NCI-H446 (cell line): ENCODE data around the gene U2AF1.
"Not testable (repeated sequence)": the region's sequence is repeated elsewhere in the genome, so short reads cannot be mapped to it uniquely, and the experiment has no call there.

Experiments used
- DNase-seq, 2 experiments: peaks; one replicate each; lab custom pipeline; 2025; lab: John Stamatoyannopoulos, UW

The U2AF1 gene

DNA sequence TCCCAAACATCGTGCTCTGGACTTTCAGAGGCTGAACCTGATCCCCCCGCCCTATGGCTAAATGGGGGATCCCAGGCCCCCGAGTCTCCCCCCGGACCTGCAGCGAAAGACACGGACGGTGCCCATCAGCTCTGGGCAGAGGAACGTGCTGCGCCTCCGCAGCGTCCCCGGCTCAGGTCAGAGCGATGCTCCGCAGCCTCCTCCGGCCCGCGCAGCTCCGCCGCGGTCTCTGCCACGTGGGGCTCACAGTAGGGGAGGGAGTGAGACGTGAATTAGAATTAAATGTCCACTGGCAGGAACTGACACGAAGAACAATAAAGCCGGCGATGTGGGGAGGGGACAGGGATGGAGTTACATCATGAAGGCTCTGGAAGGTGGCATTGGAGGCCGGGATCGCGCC is 30.7 kb downstream of the U2AF1 start:
- not testable (repeated sequence) for DNase-seq

DNA sequence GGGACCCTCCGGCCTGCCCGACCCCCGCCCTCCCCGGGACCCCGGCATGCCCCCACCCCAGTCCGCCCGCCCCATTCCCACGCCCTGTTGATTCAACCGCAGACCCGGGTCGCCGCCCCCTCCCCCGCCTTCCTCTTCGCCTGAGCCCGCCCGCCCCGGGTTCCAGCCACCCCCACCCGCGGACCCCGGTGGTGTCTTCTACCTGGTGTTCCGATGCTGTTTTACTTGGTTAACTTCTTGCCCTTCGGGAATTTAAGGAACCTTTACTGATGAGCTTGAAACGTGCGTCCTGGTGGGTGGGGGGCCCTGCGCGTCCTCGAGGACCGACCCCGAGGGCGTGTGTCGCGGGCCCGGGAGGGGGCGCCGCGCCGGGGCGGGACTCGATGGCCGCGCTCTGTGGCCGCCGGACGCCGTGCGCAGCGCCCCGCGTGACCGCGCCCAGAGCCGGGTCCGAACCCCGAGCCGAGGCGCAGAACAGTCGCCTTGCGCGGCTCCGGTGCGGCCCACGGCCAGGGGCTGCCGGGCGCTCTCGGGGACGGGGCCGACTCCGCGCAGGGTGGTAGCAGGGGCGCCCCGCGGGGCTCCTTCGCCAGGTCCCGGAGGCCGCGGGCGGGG is 31.2 kb downstream of the U2AF1 start:
- not testable (repeated sequence) for DNase-seq

DNA sequence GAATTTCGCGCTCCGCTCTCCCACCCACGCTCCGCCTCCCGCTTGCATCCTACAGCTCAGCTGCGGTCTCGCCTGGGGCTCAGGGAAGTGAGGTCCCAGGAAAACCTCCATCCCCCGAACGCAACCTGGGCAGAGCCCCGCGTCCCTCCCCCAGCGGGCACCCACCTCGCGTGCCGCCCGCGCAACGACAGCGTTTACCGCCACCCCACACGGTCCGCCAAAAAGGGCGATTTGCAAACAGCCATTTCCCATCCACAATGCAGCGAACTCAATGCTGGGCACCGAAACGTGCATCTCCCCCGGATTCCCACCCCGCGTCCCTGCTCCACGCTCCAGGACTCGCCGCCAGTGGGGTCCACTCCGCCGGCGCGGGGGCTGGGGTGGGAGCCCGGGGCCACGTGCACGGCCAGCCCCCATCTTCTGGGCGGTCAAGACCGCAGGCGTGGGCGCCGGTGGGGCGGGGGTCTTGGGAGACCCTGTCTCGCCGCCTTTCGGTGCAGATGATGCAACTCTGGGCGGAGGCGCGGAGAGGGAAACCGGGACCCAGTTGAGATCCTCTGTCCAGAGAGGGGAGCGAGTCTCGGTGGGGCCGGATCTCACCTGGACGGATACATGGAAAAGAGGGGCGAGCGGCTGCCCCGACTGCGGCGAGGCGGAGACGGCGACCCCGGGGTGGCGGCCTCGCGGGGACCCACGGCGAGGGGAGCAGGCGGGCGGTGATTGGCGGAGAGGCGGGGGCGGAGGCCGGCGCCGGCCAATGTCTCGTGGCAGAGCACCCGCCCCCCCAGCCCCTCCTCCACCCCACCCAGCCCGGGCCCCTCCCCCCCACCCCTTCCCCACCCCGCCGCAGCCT is 32.0 kb downstream of the U2AF1 start, which contains the start of gene CBS:
CBS (minus strand) TSS at position 666 of the 853 bp plus-strand sequence. CDS start 3,642 bp downstream, outside the sequence.
- DNase-seq = not testable (repeated sequence)

DNA sequence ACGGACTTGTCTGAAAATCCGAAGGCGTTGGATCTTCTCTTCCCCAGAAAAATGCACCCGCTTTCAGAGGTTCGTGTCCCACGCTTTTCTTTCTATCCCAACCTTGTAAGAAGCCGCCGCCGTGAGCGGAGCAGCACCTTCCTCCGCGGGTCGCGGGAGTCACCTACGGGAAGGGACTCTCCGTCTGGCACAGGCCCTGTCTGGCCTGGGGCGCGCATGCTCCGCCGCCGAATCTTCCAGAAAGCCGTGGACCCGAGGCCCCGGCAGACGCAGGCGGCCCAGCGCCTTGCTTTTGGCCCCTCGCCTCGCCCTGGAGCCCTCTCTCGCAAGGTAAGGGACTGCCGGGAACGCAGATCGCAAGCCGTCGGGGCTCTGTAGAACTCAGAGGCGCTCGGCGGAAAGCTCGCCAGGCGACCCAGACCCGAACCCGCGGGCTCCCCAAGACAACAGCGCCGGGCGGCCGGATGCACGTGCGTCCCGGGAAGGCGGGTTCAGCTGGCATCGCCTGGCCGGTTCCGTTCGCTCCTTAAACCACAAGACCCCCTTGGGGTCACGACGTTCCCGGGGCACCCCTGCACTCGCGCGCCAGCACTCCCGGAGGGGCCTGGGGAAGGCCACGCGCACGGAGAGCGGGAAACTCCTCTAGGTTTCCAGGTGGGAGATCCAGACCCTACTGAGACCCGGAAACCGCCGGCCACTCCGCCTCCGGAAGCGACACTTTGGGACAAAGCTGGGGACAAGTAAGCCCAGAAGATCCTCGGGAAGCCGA is 32.8 kb downstream of the U2AF1 start:
- not testable (repeated sequence) for DNase-seq

DNA sequence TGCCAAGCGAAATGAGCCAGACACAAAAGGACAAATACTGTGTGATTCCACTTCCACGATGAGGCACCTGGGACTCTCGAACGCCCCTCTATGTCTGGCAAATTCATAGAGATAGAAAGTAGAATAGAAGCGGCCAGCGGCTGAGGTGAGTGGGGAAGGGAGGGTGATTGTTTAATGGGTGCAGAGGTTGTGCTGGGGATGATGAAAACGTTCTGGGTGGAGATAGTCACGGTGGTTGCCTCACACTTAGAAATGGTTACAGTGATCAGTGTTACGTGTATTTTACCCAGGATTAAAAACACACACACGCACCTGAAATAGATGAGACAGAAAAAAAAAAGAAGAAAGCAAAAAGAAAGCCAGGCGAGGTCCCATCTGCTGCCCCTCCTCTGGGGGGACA is 34.6 kb downstream of the U2AF1 start:
- not testable (repeated sequence) for DNase-seq

DNA sequence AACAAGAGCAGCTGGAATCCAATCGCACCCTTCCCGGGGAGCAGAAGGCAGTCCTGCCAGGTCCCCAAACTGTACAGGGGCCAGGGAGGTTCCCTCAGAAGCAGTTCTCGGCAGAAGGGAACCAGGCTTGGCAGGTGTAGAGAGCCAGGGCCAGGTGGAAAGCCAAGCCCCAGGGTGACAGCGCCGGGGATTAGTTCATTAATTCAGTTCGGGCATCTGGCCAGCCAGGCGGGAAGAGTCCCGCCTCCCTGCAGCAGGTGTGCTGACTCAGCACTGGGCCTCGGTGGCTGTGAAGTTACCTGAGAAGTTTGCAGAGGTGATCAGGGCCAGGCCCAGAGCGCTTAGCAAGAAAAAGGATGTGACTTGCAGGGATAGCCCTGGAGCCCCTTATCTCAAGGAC is 37.7 kb downstream of the U2AF1 start:
- DNase-seq = not testable (repeated sequence)

DNA sequence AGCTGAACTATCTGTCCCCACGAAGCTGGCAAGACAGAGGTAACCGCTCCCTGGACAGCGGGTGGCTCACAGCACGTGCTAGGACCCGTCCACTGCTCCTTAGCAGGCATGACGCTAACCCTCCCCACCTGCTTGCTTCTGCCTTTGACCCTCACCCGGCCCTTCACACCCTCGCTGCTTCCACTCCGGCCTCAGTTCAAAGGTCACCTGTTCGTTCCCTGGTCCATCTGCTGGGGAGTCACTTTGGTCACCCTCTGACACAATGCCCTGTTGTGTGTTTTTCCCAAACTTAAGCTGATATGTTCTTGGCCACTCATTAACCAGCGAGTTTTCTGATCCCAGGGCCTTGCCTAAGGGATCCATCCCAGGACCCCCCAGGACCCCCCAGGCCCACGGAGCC is 39.3 kb downstream of the U2AF1 start:
- DNase-seq = not testable (repeated sequence)

DNA sequence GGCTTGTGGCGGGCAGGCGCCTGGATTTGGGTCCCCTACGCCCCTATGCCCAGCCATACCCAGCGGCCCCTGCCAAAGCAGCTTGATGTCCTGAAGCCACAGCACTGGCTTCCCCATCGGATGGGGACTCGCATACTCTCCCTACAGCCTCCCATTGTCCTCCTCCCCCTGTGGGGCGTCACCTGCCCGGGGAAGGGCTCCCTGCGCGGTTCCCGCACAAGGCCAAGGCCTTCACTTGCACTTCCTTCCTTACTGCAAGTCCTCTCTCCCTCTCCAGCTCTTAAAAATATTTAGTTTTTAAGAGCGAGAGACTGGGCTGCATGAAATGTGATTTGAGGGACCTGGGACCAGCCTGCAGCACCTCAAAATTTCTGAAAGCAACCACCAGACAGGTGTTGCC is 40.7 kb downstream of the U2AF1 start:
- DNase-seq = not testable (repeated sequence)

DNA sequence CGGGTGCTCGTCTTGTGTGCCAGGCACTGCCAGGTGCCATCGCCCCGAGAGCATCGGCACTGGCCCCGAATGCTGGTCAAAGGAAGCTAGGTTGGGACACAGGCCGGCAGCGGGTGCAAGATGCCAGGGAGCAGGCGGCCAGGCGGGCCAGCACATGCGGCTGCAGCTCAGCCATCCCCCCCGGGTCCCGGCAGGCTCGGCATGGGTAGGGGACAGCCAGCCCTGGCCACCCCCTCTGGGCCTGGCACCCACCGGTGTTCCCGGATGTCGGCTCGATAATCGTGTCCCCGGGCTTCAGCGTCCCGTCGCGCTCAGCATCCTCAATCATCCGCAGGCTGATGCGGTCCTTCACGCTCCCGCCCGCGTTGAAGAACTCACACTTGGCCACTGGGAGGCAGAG is 41.4 kb downstream of the U2AF1 start:
- not testable (repeated sequence) for DNase-seq

DNA sequence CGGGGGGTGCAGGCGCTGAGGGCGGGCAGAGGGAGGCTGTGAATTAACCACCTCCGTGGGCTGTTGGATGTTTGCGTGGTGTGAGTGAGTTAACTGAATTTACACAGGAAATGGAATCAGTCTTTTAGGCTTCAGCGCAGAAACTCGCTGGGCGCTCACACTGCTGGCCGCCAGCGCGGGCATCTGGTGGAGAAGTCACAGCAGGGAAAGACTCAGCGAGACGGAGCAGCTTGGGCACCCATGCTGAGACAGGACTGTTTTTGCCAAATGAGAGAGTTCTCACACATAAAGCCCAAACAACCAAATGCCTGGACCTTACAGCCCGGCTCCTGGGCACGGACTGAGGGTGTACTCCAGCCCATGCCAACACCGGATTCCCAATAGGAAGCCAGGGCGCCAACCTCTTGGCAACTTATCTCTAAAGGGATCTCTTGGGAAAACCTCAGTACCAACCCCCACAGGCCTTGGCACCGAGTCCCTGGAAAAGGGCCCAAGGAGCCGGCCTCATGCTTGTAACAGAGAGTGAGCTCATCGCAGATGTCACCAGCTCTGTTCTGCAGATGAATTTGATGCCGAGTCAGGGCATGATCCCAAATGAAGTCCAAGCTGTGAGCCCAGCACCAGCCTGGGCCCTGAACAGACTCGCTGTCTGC is 43.0 kb downstream of the U2AF1 start:
- DNase-seq = not testable (repeated sequence)

DNA sequence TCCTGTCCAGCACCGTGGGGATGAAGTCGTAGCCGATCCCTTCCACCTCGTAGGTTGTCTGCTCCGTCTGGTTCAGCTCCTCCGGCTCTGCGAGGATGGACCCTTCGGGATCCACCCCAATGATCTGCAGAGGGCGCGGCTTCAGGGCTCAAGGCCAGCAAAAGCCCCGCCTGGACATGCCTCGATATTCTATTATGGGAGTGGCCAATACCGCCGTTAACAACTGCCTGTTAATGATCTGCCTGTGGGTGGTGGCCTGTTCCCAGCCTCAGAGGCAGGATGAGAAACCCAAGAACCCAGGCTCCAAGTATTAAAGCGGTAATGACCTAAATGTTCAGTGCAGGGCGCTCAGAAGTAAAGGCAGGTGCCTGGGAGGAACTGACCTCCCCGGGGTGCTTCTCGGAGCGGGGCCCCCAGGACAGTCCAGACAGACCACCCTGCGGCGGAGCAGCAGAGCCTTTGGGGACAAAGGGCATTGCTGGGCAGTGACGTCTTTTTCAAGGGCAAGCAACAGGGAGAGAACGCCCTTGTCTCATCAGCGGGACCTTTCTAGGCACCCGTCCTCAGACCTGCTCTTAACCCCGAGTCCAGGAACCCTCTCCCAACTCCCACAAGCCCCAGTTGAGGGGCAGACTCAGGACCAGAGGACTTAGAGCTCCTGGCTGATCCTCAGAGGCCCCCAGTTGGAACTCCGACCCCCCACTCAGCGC is 44.3 kb downstream of the U2AF1 start:
- not testable (repeated sequence) for DNase-seq

DNA sequence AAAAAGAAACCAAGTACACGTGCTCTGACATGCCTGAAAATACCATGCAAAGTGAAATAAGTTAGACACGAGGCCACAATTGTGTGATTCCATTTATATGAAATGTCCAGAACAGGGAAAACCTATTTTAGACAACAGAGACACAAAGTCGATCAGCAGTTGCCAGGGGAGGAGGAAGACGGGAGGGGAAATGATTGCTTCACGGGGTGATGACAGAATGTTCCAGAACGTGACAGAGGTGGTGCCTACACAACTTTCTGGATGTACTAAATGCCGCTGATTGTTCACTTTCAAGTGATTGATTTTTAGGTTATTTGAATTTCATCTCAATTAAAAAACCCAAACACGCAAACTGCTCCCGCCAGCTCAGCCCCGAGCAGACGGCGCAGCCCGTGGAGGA is 54.3 kb downstream of the U2AF1 start:
- DNase-seq = not testable (repeated sequence)

DNA sequence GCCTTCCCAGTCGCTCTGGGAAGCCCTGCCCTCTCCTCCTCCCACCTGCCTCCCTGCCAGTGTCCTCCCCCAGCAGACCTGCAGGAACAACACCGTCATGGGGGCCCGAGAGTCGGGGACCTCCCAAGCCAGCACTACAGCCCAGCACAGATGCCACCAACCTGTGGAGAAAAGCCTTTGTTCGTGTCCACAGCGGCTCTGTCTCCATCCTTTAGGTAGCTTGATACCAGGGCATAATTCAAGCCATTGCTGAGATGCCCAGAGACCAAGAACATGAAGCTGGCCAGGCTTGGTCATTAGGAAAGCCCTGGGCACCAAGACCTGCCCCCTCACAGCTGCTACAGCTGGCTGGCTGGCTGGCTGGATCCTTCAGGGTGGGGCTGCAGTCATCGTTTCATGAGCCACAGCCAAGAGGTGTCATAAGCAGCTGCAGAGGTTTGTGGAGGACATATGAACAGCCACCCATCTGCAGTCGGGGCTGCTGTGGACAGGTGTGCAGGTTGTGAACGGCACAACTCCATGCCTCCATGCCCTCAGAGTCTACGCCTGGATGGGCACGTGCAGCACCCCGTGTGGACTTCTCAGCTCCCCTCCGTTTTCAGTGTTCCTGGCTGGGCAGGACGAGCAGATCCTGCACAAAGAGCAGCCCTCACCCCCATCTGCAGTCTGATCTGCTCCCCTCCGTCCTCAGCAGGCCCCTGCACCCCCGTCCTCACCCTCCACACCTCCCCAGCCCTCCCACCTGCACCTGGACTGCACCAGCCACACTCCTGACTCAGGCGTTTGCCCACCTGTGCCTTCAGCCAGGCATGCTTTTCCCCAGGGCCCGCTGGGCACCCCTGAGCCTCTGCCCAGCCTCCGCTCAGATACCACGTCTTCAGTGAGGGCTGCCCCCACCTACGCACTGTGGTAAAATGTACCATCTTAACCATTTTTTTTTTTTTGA is 61.2 kb downstream of the U2AF1 start:
- DNase-seq = not testable (repeated sequence)

DNA sequence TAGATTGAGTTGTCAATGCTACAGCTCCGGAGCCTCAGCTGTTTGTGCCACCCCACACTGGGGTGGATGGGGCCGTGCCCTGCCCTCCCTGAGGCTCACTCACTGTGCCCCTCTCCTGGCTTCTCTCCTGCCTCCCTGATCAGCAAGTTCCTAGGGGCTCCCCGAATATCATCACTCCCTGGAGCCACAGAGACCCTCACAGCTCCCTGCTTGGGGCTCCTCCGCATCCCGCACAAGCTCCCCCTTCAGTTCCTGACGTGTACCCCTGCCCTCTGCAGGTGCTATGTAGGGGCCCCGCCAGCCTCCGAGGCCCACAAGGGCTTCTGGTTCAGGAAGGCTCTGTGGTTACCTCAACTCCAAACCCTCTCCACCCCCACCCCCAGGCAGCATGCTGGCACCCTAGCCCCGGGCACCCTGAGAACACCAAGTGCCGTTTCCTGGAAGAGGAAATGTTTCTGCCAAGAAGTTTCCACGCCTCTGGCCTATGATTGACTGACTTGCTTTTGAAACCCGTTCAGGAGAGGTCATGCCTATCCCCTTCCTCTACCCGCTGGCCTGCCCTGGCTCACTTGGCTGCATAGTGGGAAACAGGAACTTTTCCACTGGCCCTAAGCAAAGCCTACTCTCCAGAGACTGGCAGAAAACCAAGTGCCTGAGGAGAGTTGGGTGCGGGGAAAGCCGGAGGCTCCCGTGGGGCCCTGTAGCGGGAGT is 62.0 kb downstream of the U2AF1 start:
- not testable (repeated sequence) for DNase-seq

DNA sequence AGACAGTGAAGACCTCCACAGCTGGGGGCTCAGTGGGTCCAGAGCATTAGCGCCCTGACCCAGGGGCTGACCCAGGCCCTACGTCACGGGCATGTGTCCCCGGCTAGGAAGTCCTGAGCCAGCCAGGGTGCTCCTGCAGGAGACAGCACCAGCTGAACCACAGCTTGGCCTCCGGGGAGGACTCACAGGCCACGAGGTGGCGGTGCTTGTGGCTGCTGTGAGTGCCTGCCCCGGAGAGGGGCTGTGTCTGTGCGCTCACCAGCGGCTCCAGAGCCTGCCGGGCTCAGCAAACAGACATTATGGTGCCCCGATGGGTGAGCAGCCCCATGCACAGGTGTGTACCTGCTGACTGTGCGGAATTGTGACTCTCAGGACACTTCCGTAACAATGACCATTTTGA is 62.8 kb downstream of the U2AF1 start:
- not testable (repeated sequence) for DNase-seq

DNA sequence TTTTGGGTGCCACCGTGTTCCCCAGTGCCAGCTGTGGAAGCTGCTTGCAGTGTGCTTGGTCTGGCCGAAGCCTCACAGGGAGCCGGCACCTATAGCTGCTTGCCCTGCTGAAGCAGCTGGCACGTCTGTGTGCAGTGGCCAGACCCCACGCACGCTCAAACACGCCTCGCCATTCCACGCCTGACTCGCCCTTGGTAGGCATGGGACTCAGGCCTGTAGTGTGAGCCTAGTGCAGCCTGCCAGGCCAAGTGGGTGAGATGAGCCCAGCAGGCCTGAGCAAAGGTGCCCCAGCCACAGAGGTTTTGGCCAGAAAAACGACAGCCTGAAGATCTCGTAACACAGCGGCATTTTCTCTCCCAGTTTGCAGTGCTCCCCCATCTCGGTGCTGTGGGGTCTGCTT is 64.1 kb downstream of the U2AF1 start:
- DNase-seq = not testable (repeated sequence)
